ENCODE results near the gene MAP2K6.

- TF ChIP-seq, protein P1, sequence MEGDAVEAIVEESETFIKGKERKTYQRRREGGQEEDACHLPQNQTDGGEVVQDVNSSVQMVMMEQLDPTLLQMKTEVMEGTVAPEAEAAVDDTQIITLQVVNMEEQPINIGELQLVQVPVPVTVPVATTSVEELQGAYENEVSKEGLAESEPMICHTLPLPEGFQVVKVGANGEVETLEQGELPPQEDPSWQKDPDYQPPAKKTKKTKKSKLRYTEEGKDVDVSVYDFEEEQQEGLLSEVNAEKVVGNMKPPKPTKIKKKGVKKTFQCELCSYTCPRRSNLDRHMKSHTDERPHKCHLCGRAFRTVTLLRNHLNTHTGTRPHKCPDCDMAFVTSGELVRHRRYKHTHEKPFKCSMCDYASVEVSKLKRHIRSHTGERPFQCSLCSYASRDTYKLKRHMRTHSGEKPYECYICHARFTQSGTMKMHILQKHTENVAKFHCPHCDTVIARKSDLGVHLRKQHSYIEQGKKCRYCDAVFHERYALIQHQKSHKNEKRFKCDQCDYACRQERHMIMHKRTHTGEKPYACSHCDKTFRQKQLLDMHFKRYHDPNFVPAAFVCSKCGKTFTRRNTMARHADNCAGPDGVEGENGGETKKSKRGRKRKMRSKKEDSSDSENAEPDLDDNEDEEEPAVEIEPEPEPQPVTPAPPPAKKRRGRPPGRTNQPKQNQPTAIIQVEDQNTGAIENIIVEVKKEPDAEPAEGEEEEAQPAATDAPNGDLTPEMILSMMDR (IDR thresholded peaks at IDR 0.05) = no peak
- no peak for TF ChIP-seq POLR2AphosphoS5 (IDR thresholded peaks at IDR 0.05)
These were observed 81.3 kb downstream of the MAP2K6 start for GRCh38 chr17:69495787-69496186.
